HepG2 (cell line): ENCODE measurements around the gene CPNE5. TPM values are rescaled to one million over a fixed set of nuclear protein-coding genes. Genes with fewer than 3 reads are reported as not detected.

ENCODE experiments used
- ADNP ChIP-seq: sonication (generic); formaldehyde crosslinking; IDR thresholded peaks from 2 replicates; pipeline ENCODE4 v1.4.0; 2020; ENCODE audit warnings: missing genetic modification reagents
- HNRNPK ChIP-seq: fragments of 200-400 bp; formaldehyde crosslinking; IDR thresholded peaks from 2 replicates; pipeline ENCODE4 v1.6.1; 2018; ENCODE audit warnings: low read length, low read depth, moderate library complexity, mild to moderate bottlenecking; ENCODE audit not compliant: poor library complexity, severe bottlenecking
- IRF9 ChIP-seq: sonication (generic); formaldehyde crosslinking; IDR thresholded peaks from 2 replicates; pipeline ENCODE4 v1.8.0; 2022; ENCODE audit warnings: missing genetic modification reagents, mild to moderate bottlenecking, borderline replicate concordance
- KLF12 ChIP-seq: sonication (generic); formaldehyde crosslinking; IDR thresholded peaks from 2 replicates; pipeline ENCODE4 v1.4.0; 2020; ENCODE audit warnings: missing genetic modification reagents, borderline replicate concordance
- LCORL ChIP-seq, 2 experiments: fragments of 450-650 bp in 1 of 2; sonication (generic) in 1 of 2; formaldehyde crosslinking in 1 of 2; IDR thresholded peaks; 2 replicates each; pipeline versions ENCODE4 v1.5.0 to v1.6.1; 2017 to 2020; ENCODE audit warnings: antibody characterized with exemption in 1 of 2, missing genetic modification reagents in 1 of 2
- MED1 ChIP-seq: sonication (generic); formaldehyde crosslinking; IDR thresholded peaks from 2 replicates; pipeline ENCODE4 v1.4.0; 2020; ENCODE audit warnings: missing genetic modification reagents
- MTF1 ChIP-seq: sonication (generic); formaldehyde crosslinking; IDR thresholded peaks from 2 replicates; pipeline ENCODE4 v1.5.0; 2020; ENCODE audit warnings: missing genetic modification reagents
- PHF21A ChIP-seq: sonication (generic); formaldehyde crosslinking; IDR thresholded peaks from 2 replicates; pipeline ENCODE4 v1.5.0; 2020; ENCODE audit warnings: mild to moderate bottlenecking, missing genetic modification reagents
- RBAK ChIP-seq: sonication (generic); formaldehyde crosslinking; IDR thresholded peaks from 2 replicates; pipeline ENCODE4 v1.5.1; 2020; ENCODE audit warnings: mild to moderate bottlenecking, missing genetic modification reagents
- SALL1 ChIP-seq: sonication (generic); formaldehyde crosslinking; IDR thresholded peaks from 2 replicates; pipeline ENCODE4 v1.8.0; 2022; ENCODE audit warnings: mild to moderate bottlenecking, missing genetic modification reagents
- SALL2 ChIP-seq: sonication (generic); formaldehyde crosslinking; IDR thresholded peaks from 2 replicates; pipeline ENCODE4 v1.8.1; 2023; ENCODE audit warnings: mild to moderate bottlenecking, missing genetic modification reagents, inconsistent platforms
- ZFP37 ChIP-seq: sonication (generic); formaldehyde crosslinking; IDR thresholded peaks from 2 replicates; pipeline ENCODE4 v1.4.0; 2020; ENCODE audit warnings: missing genetic modification reagents, borderline replicate concordance
- ZFX ChIP-seq: sonication (generic); formaldehyde crosslinking; IDR thresholded peaks from 2 replicates; pipeline ENCODE4 v1.4.0; 2020; ENCODE audit warnings: mild to moderate bottlenecking, low read depth, missing genetic modification reagents, moderate library complexity
- ZKSCAN1 ChIP-seq: fragments of 150-350 bp; IDR thresholded peaks from 2 replicates; pipeline ENCODE4 v1.6.1; 2014; ENCODE audit warnings: low read length
- ZNF18 ChIP-seq: sonication (generic); formaldehyde crosslinking; IDR thresholded peaks from 2 replicates; pipeline ENCODE4 v1.8.0; 2022; ENCODE audit warnings: mild to moderate bottlenecking, missing genetic modification reagents; ENCODE audit not compliant: insufficient replicate concordance
- ZNF276 ChIP-seq: sonication (generic); formaldehyde crosslinking; IDR thresholded peaks from 2 replicates; pipeline ENCODE4 v1.4.0; 2020; ENCODE audit warnings: mild to moderate bottlenecking, low read depth, missing genetic modification reagents
- ZNF280D ChIP-seq: sonication (generic); formaldehyde crosslinking; IDR thresholded peaks from 2 replicates; pipeline ENCODE4 v1.5.1; 2020; ENCODE audit warnings: mild to moderate bottlenecking, missing genetic modification reagents
- ZNF619 ChIP-seq: sonication (generic); formaldehyde crosslinking; IDR thresholded peaks from 2 replicates; pipeline ENCODE4 v1.4.0; 2020; ENCODE audit warnings: mild to moderate bottlenecking, missing genetic modification reagents
- ZNF891 ChIP-seq: sonication (generic); formaldehyde crosslinking; IDR thresholded peaks from 2 replicates; pipeline ENCODE4 v1.5.0; 2020; ENCODE audit warnings: mild to moderate bottlenecking, missing genetic modification reagents
- ZSCAN21 ChIP-seq: sonication (generic); formaldehyde crosslinking; IDR thresholded peaks from 2 replicates; pipeline ENCODE4 v1.8.0; 2022; ENCODE audit warnings: mild to moderate bottlenecking, missing genetic modification reagents, moderate library complexity, borderline replicate concordance
- polyA plus RNA-seq, 8 experiments: library from polyadenylated mRNA; depleted of rRNA in 3 of 8; stranded (reverse) in 7 of 8; unstranded in 1 of 8; fragments of >200 nt; fragmentation: Illumina TruSeq in 4 of 8; extraction: Trizol in 4 of 8; gene quantifications; 2 replicates each; pipeline versions ENCODE4 v1.2.1 to v1.2.3, GENCODE V29; 2011 to 2016; ENCODE audit warnings: low read depth in 4 of 8, missing spikeins in 1 of 8, mixed read lengths in 1 of 8; ENCODE audit not compliant: insufficient read depth in 1 of 8
- total RNA-seq, 5 experiments: library from RNA; depleted of rRNA; stranded (reverse); fragments of >200 nt; fragmentation: Illumina TruSeq; extraction: Trizol; gene quantifications; 2 replicates each; pipeline ENCODE4 v1.2.3, GENCODE V29; 2016; ENCODE audit warnings: low read depth in 1 of 5

The CPNE5 gene
- total and polyA plus RNA-seq, 2 of the 13 experiments (the other 11 are each of a cell fraction or from before 2014, with no cell fraction given): 0.16 TPM; not detected in 1

- TF ChIP-seq ZNF18 (CRISPR knock-in tag): peak; percentile 42
- TF ChIP-seq ZNF276 (CRISPR knock-in tag): 0 out of 2 replicates have a peak, but pooled peaks have one; percentile 36
- TF ChIP-seq KLF12 (CRISPR knock-in tag): 0 out of 2 replicates have a peak, but pooled peaks have one; percentile 38
- TF ChIP-seq HNRNPK: no peak
- TF ChIP-seq RBAK: 0 out of 2 replicates have a peak, but pooled peaks have one; percentile 17
- TF ChIP-seq SALL2: no peak
- TF ChIP-seq PHF21A: peak; percentile 42; the same call in 1 of the 2 replicates
- TF ChIP-seq ZSCAN21: peak; percentile 66; the same call in 1 of the 2 replicates
- peak; percentile 51; the same call in 1 of the 2 replicates for TF ChIP-seq ZNF619 (CRISPR knock-in tag)
- peak; percentile 69; the same call in 1 of the 2 replicates for TF ChIP-seq ZNF891 (CRISPR knock-in tag)
- no peak for TF ChIP-seq ZKSCAN1
- no peak for TF ChIP-seq LCORL (IDR thresholded peaks at IDR 0.05)
- TF ChIP-seq LCORL (CRISPR knock-in tag; IDR thresholded peaks at IDR 0.05): 0 out of 2 replicates have a peak, but pooled peaks have one; percentile 32
- TF ChIP-seq ZFP37 (CRISPR knock-in tag): 0 out of 2 replicates have a peak, but pooled peaks have one; percentile 46
- TF ChIP-seq IRF9 (CRISPR knock-in tag): no peak; the same call in 1 of the 2 replicates
- TF ChIP-seq MED1 (CRISPR knock-in tag): 0 out of 2 replicates have a peak, but pooled peaks have one; percentile 37
- 0 out of 2 replicates have a peak, but pooled peaks have one; percentile 44 for TF ChIP-seq ZNF280D (CRISPR knock-in tag)
- no peak for TF ChIP-seq ADNP (CRISPR knock-in tag)
- peak; percentile 34; the same call in 1 of the 2 replicates for TF ChIP-seq SALL1 (CRISPR knock-in tag)
- peak; percentile 49 for TF ChIP-seq ZFX (CRISPR knock-in tag)
- TF ChIP-seq MTF1 (CRISPR knock-in tag): no peak
These were observed 1.5 kb upstream of the CPNE5 start (continued) for GRCh38 chr6:36840432-36841403.
